Measurements from ENCODE around the gene SCARF2.

GRCh38 chr22:20483771-20484170, 46.1 kb upstream of the SCARF2 start:
- TF ChIP-seq, protein P1, sequence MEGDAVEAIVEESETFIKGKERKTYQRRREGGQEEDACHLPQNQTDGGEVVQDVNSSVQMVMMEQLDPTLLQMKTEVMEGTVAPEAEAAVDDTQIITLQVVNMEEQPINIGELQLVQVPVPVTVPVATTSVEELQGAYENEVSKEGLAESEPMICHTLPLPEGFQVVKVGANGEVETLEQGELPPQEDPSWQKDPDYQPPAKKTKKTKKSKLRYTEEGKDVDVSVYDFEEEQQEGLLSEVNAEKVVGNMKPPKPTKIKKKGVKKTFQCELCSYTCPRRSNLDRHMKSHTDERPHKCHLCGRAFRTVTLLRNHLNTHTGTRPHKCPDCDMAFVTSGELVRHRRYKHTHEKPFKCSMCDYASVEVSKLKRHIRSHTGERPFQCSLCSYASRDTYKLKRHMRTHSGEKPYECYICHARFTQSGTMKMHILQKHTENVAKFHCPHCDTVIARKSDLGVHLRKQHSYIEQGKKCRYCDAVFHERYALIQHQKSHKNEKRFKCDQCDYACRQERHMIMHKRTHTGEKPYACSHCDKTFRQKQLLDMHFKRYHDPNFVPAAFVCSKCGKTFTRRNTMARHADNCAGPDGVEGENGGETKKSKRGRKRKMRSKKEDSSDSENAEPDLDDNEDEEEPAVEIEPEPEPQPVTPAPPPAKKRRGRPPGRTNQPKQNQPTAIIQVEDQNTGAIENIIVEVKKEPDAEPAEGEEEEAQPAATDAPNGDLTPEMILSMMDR (IDR thresholded peaks at IDR 0.05; ENCODE audit: low read depth, low read length, missing input control) = no peak
- no peak for TF ChIP-seq JUND (IDR thresholded peaks at IDR 0.05)
- TF ChIP-seq RAD21 (IDR thresholded peaks at IDR 0.05) = no peak
- no peak for TF ChIP-seq MAX (IDR thresholded peaks at IDR 0.05)
- TF ChIP-seq TAF1 (conservative IDR thresholded peaks at IDR 0.05) = no peak
- TF ChIP-seq GABPA (IDR thresholded peaks at IDR 0.05 in 1 of 2, conservative IDR thresholded peaks at IDR 0.05 in 1 of 2) = no peak
- TF ChIP-seq EGR1 (IDR thresholded peaks at IDR 0.05; ENCODE audit: low read depth in 2 of 2) = no peak
- no peak for TF ChIP-seq SP1 (IDR thresholded peaks at IDR 0.05)
- TF ChIP-seq FOXA2 (IDR thresholded peaks at IDR 0.05) = no peak
- TF ChIP-seq ATF3 (IDR thresholded peaks at IDR 0.05) = no peak
- no peak for TF ChIP-seq HNF4G (IDR thresholded peaks at IDR 0.05)
